GM21381 (cell line): ENCODE measurements around the gene PARP14.
"Not testable (repeated sequence)": the region's sequence is repeated elsewhere in the genome, so short reads cannot be mapped to it uniquely, and the experiment has no call there.

ENCODE experiments used
- ATAC-seq: cut with Tn5 transposase; IDR thresholded peaks from one replicate; pipeline ENCODE4 v1.9.1; 2021; ENCODE audit warnings: mild to moderate bottlenecking, moderate library complexity; ENCODE audit not compliant: unreplicated experiment

Gene PARP14

DNA sequence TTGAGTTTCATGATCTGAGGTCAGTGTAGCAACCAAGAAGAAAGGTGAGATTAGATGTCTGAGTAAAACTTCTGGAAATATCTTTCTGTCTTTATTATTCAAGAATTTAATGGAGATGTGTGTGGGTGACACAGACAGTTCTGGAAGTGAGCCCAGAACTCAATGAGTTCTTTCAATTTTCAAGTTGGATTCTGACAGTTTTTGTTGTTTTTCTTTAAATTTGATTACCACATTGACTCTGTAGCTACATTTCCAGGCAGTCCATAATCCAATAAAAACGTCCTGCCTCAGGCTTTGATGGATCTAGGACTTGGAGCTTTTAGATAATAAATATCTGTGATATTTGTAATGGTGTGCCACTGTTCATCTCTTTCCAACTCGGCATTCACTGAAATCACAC lies 3.9 kb upstream of the PARP14 start:
- ATAC-seq, result no peak

DNA sequence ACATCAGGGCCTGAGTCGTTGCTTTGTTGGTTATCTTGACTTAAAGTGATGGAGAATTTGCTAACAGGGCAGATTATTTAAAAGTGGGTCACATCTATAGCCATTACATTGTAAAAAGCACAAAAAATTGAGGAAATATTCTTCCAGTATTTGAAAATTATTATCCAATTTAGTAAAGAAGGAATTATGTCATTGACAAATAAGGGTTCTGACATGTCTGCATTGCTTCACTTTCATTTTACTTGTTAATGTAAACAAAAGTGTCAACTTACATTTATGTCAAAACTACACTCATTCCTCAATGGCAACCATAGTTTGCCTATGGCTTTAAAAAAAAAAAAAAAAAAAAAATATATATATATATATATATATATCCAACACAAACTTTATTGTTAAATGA lies 3.4 kb upstream of the PARP14 start:
- ATAC-seq, result no peak

DNA sequence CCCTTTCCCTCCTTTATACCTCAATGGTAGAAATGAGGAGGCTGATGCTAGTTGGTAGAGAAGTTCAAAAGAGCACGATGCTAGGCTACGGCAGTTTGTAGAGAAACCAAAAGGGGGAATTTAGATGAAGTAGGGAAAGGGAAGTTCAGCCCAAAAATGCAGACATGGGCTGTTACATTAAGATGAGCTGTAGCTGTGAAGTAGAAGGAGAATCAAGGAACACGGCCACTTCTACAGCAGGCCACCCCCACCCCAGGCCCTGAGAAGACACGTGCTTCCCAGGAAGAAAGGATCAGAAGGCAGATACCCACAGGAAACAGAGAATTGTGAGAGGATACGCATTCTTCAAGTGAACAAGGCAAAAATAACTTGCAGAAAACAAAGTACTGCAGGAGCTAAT lies 2.1 kb upstream of the PARP14 start:
- no peak for ATAC-seq

DNA sequence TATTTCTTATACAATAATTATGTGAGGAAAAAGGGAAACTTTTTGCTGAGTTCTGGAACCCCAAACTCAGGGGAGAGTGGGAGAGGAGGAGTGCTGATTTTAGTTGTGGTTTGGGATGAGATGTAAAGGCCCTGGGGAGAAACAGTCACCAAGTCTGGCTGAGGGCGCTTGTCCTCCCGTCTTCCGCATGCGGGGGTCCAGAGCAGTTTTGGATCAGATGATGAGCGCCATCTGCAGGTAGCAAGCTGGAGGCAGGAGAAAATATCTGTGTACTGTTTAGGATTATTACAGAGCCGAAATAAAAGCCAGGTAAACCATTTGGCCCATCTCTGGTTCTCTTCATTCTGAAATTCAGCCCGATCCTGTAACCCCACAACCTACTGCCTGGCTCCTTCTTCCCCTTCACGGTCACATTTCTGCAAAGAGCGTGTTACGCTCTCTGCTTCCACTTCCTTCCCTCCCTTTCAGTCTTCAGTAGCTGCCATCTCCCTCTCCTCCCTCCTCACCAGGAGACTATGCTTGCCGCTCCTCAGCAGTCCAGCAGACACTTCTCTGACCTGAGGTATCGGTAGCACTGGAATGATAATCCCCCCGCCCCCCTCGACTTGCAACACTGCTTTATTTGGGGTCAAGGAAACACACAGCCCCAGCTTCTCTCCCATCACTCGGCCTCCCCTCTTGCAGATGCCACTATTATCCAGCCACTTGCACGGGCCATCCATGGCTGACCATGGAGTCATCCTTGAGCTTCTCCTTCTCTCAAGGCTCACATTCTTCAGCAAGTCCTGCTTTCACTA lies 1.4 kb upstream of the PARP14 start:
- peak; percentile 32 for ATAC-seq

DNA sequence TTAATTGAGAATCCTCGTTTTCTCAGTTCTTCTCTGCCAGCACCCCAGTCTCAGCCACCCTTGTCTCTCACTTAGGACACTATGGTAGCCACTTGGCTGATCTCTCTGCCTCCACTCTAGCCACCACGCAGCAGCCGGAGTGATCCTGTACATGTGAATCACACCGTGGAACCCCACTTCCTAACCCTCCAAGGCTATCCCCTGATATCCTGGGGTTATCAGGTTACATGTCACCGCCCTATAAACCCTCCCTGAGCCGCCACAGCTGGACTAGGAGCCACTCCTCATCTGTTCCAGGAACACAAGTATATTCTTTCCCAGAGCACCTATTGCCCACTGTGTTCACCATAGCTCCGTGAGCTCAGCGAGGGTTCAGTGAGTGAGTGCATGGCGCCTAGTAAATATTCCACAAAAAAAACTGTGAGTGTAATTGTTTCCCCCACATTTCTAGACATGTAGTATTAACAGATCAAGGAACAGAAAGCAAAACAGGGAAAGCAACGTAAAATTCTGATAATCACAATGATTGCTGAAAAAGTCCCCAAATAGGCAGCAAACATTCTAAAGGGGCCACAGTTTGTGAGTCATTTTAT lies 661 bp upstream of the PARP14 start:
- no peak for ATAC-seq

DNA sequence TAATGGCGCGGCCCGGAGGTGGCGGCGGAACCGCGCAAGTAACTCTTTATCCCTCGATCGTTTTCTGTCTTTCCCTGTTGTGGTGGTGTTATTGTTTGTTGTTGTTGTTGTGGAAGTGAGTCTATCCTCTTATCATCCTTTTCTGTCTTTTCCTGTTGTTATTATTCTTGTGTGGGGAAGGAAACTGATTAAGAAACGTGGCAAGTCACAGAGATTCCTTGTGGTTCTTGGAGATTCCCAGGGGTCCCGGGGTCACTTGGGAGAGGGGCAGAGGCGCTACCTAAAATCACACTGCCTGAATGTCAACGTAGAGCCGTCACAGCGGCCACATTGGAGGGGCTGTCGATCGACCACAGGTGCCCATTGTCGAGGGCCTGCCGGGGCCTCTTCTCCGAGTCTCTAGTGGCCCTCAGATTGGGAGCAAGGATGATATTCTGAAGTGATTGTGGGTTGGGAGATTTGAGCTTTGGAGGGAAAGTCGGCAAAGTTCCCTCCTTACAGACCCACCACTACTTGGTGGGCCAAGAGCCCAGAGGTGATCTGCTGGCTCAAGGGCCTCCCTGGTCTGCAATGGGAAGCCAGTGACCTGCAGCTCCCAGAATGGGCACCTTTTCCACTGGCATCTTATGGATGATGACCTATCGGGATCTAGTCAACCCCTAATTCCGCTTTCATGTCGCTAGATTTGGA lies 790 bp downstream of the PARP14 start:
- no peak for ATAC-seq

DNA sequence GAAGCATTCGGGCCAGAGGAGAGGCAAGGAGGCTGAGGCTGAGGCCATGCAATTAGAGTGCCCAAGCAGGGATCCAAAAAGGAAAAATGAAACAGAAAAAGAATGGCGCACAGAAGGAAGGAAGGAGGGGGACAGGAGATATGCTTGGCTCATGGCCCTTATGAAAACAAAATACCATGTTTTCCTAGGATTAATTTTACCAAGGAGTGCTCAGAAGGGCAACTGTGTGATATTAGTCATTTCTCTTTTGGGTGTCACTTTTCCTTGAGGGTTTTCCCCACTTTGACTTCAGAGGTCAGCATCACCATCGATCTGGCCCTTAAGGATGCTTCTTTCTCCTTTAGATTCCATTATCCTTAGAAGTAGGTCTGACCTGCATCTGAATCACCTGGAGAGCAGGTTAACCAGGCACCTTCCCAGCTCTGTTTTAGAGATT lies 1.4 kb downstream of the PARP14 start:
- no peak for ATAC-seq

DNA sequence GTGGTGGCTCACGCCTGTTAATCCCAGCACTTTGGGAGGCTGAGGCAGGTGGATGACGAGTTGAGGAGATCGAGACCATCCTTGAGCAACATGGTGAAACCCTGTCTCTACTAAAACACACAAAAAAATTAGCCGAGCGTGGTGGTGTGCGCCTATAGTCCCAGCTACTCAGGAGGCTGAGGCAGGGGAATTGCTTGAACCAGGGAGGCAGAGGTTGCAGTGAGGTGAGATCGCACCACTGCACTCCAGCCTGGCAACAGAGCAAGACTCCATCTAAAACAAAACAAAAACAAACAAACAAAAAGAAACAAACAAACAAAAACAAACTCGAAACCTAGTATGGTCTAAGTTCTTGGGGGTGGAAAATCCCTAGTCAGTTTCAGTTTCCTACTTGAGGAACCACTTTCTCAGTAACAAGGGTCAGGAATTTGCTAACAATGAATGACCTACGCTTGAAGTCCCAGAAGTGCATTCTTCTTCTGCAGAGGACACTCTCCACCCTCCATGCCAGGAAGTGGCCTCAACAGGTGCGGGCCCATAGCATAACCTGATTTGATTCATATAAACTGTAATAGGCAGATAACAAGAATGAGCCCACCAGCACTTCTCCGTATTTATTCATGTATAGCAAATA lies 2.3 kb downstream of the PARP14 start:
- ATAC-seq, result not testable (repeated sequence)

DNA sequence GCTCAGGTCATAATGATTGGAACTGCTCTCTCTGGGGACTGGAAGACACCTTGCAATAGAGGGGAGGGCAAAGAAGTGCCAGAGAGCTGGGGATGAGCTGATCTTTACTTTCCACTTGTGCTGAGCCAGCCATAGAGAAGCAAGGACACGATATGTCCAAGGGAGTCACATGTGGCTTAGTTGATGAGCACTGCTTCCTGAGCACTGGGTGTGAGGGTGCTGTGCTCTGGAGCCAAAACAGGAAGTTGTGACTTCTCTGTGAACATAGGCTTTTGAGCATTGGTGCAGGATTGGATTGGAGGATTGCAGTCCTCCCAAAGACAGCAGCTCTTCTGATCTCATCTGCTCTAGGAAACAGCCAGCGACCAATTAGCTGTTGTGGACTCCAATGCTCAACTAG lies 6.7 kb downstream of the PARP14 start:
- no peak for ATAC-seq

DNA sequence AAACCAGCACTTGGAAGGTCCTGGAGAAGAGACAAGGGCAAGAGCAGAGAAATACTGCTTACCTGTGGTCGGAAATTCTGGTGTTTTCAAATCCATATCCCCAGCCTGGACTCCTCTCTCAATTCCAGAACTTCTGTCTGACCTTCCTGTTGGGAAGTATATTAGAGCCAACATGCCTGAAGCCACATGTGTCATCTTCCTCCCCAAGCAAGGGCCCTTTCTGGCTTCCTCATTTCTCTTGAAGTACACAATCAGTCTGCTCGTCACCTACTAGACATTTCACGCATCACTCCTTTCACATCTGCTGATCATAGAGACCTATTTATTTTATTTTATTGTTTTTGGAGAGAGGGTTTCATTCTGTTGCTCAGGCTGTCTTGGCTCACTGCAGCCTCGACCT lies 8.4 kb downstream of the PARP14 start:
- no peak for ATAC-seq

DNA sequence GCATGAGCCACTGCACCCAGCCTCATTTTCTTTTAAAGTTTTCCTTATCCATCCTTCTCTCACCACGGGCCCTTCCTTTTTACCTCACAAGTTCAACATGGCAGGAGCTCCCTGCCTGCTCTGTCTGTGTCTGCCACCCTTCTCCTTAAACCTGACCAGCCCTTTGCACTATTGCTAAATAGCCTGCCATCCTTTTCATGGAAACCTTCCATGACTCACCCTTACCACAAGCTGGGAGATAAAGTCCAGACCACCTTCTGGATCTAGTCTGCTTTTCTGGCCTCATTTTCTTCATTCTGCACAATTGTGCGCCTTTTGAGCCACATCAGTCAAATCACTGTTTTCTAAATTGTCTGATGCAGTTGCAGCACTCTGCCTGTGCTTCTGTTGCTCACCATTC lies 8.9 kb downstream of the PARP14 start:
- no peak for ATAC-seq

DNA sequence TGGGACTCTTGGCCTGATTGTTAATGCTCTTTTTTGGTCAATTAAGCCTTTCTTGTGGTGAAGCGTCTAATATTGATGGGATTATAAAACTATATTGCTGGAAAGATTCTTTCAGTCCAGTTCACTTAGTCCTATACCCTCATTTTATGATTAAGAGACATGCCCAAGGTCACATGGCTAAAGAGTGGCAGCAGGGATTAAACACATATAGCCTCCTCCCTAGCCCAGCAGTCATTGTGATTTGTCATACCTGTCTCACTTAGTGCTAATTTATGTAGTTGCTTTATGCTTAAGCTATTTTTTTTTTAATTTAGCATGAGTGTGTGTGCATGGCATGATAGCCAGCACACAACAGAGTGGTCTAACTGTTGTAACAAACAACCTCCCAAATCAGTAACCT lies 9.5 kb downstream of the PARP14 start:
- ATAC-seq, result no peak

DNA sequence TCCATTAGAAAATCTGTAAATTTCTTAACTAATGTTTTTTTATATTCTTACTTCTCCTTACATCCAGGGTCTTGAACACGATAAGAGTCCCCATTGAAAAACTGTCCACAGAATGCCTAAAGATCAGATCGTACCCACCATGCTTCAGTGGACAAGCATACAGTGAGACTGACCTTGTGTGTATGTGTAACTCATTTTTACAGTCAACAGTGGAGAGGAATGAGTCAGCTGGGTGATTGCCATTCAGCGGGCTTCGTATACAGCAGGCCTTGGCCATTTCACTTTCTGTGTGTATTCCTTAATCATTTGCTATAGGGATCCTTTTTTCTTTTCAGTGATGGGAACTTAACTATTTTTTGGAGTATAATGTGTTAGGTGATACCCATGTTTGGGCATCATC lies 10.6 kb downstream of the PARP14 start:
- peak; percentile 62 for ATAC-seq

DNA sequence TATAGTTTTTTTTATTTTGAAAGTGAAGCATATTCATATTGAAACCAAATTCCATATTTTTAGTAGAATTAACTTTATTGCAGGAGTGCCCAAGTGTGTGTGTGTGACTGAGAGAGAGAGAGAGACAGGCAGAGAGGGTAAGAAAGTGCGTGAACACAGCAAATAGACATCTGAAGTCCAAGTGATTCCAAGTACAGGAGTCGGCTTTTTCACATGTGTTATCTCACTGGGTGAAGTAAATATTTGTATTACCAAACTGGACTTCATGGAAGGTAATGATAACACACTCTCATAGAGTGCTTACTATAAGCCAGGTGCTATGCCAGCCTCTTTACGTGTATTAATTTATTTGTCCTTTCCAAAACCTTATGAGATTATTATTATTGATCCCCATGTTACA lies 12.0 kb downstream of the PARP14 start:
- no peak for ATAC-seq

DNA sequence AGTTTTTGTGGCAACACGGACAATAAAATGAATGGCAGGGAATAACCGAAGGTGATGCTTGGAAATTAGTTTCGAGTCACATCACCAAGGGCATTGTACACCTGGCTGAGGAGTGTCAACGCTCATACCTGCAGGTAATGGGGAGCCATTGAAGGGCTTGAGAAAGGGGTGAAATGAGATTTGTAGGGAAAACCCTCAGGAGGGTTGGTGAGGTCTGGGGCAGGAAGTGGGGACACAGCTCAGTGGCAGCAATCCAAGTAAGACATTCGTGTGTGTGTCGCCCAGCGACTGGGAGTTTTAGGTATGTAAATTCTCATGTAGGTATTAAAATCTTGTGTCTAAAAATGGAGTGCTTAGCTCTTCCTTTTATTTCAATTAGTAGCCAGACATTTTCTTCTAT lies 14.3 kb downstream of the PARP14 start:
- peak; percentile 53 for ATAC-seq

DNA sequence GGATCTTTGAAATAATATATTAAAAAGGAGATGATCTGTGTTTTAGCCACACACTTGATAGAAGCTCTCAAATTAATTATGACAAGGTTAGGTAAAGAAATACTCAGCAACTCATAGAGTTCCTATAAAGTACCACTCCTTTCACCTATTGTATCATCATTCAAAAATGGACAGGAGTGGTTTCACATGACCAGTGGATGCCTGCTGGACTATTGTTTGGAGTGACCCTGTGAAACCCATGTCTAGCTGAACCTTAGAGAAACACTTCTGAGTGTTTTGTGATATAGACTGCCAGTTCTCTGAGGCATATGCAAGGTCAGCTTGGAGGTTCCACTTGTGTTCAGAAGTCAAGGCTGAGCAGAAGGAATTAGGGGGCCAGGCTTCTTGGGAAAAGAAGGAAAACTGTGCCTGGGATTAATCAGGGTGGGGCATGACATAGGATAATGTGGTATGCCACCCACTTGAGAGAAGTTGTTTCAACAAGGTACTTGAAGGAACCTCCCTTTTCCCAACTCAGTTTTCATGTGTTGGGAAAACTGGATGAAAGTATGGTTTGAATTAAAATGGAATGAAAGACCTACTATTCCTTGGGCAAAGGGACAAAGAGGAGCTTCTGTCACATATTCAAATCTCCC lies 15.4 kb downstream of the PARP14 start:
- no peak for ATAC-seq

DNA sequence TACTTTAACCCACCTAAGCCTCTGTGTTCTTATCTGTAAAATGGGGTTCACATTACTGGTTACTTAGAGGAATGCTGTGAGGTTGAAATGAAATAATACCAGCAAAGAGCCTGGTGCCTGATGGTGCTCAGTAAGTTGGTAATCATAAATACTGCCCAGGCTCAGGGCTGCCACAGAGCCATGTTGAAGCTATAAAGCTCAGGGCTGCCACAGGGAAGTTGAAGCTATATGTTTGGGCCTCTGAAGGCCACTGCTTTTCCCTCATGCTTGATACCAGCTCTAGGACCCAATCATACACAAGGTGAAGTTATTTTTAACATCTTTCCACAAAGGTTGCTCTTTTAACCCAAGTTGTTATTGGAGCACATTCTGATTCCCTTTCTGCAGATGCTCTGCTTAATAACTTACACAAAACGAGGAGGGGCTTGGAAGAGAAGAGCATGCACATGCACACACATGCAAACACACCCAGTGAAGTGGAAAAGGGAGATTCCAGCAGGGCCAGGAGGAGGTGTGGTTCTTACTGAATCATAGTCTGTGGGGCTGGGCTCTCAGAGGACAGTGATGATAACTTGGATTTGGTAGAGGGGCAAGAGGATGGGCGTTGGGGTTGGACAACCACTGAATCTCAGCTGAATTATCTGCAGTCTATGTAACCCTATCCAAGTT lies 17.4 kb downstream of the PARP14 start:
- ATAC-seq, result peak; percentile 54

DNA sequence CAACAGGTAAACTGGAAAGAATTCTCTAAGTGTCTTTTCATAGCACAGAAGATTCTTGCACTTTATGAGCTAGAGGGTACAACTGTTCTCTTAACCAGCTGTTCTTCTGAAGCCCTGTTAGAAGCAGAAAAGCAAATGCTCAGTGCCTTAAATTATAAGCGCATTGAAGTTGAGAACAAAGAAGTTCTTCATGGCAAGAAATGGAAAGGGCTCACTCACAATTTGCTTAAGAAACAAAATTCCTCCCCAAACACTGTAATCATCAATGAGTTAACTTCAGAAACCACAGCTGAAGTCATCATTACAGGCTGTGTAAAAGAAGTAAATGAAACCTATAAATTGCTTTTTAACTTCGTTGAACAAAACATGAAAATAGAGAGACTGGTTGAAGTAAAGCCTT lies 19.6 kb downstream of the PARP14 start:
- no peak for ATAC-seq

DNA sequence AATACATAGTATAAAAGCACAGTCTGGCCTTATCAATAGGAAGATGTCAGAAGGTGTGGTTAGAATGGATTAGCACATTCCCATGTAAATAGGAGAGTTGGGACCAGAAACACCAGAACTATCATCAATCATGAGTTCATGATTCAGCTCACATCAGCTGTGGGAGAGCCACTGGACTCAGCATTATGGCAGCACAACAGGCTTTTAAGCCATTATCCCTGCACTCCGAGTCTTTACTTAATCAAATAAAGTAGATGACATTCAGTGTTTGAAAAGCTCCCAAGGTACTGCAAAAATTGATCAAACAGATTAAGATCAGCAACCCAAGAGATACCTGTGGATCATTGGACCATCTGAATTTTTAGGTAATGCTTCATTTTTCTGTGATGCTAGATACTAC lies 24.7 kb downstream of the PARP14 start:
- no peak for ATAC-seq

DNA sequence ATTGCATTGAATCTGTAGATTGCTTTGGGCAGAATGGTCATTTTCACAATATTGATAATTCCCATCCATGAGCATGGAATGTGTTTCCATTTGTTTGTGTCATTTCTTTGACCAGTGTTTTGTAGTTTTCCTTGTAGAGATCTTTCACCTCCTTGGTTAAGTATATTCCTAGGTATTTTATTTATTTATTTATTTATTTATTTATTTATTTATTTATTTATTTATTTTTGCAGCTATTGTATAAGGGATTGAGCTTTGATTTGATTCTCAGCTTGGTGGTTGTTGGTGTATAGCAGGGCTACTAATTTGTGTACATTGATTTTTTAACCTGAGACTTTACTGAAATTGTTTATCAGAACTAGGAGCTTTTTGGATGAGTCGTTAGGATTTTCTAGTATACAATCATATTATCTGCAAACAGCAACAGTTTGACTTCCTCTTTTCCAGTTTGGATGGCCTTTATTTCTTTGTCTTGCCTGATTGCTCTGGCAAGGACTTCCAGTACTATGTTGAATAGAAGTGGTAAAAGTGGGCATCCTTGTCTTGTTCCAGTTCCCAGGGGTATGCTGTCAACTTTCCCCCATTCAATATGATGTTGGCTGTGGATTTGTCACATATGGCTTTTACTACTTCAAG lies 30.1 kb downstream of the PARP14 start:
- not testable (repeated sequence) for ATAC-seq
